ENCODE results near the gene DBN1.

Gene DBN1

DNA sequence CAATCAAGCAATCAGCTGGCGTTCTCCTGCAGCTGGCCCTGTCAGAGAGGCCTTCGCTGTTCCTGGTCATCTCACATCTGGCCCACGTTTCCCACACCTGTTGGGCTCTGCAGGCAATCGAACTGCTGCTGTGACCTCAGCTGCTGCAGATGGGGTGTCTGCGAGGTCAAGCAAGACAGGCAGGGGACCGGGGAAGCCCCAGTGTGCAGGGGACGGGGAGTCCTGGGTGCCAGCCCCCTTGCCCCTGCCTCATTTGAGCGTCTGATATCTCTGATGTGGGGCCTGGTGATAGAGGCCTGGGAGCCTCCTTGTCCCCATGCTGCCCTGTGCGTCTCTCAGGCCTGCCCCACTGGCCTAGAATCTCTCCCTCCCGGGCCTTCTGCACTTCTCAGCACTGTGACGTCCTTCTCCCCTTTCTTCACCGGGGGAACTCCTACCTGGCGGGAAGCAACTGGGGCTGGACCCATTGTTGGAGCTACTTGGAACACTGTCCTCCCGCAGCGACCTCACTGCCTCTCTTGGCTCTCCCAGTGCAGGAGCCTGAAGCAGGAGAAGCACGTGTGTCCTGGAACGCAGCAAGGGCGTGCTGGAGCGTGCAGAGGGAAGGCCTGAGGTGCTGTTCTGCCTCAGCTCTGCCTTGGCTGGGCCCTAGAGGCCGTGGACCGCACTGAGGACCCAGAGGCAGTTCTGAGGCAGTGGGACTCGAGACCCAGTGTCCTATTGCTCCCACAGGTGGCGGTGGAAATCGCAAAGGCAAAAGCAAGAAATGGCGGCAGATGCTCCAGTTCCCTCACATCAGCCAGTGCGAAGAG is 43.1 kb downstream of the DBN1 start:
- ChIA-PET CTCF (interaction anchor here (0.7 to 23.4 kb wide), 12 partner anchors 14 to 316 kb away, joined by 3 to 347 read pairs (median 12); partner anchors contain the start of gene F12), POLR2A (interaction anchor here (0.6 to 1.9 kb wide), 4 partner anchors 11 to 138 kb away, joined by 3 to 8 read pairs (median 4); partner anchors contain the start of gene PRR7)
- DNase-seq (ENCODE audit: extremely low spot score) = peak; percentile 60
- TF ChIP-seq CTCF (IDR thresholded peaks at IDR 0.05; ENCODE audit: control extremely low read depth, extremely low read depth, low read depth, missing control alignments) = no peak

DNA sequence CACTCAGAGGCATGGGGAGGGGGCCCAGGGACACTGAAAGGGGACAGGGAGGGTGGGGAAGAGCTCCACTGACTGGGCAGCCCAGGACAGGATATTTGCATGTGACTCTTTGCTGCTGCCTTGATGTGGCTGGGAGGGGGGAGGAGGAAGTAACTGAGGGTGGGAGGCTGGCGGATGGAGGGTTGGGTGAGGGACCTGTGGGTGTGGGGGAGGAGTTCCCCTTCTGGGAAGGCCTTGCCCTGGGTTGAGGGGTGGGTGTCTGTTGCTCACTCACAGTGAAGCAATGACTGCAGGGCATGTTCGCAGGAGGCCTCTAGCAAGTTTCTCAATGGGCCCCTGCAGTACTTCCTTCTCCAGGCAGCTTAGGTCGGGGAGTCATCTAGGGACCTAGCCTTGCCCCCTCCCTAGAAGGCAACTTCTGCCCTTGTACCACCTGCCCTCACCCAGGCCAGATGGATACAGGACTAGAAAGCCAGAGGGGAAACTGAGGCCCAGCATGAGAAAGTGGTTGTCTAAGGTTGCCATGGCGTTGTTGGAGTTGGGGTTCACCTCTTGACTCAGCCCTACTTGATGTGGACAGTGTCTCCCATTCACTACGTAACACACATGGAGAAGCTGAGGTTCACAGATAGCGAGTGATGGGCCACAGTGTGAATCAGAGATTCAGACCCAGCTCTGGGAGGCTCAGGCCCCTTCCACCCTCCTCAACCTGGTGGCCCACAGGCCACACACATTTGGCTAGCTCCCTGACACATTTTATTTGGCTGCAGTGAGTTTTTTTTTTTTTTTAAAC is 44.0 kb downstream of the DBN1 start:
- POLR2A ChIA-PET = interaction anchor here (0.6 to 1.9 kb wide), 4 partner anchors 14 to 137 kb away, joined by 4 to 12 read pairs (median 6); partner anchors contain the start of gene PRR7

GRCh38 chr5:177428574-177429217 is 44.7 kb downstream of the DBN1 start:
- no peak for DNase-seq (ENCODE audit: extremely low spot score)
- CTCF ChIA-PET = interaction anchor here (1.0 to 23.4 kb wide), 10 partner anchors 14 to 127 kb away, joined by 3 to 347 read pairs (median 7); partner anchors contain the start of gene F12
- POLR2A ChIA-PET = interaction anchor here (0.7 to 1.9 kb wide), 2 partner anchors 15 to 71 kb away, joined by 8 to 12 read pairs; no protein-coding TSS in a partner anchor
- TF ChIP-seq CTCF (IDR thresholded peaks at IDR 0.05; ENCODE audit: control extremely low read depth, extremely low read depth, low read depth, missing control alignments) = no peak

More for the DNA sequence above, 44.0 kb downstream of the DBN1 start:
- CTCF ChIA-PET = interaction anchor here (1.0 to 23.4 kb wide), 11 partner anchors 15 to 315 kb away, joined by 3 to 347 read pairs (median 8); partner anchors contain the start of gene F12
- DNase-seq (ENCODE audit: extremely low spot score) = peak; percentile 76
- no peak for TF ChIP-seq CTCF (IDR thresholded peaks at IDR 0.05; ENCODE audit: control extremely low read depth, extremely low read depth, low read depth, missing control alignments)

DNA sequence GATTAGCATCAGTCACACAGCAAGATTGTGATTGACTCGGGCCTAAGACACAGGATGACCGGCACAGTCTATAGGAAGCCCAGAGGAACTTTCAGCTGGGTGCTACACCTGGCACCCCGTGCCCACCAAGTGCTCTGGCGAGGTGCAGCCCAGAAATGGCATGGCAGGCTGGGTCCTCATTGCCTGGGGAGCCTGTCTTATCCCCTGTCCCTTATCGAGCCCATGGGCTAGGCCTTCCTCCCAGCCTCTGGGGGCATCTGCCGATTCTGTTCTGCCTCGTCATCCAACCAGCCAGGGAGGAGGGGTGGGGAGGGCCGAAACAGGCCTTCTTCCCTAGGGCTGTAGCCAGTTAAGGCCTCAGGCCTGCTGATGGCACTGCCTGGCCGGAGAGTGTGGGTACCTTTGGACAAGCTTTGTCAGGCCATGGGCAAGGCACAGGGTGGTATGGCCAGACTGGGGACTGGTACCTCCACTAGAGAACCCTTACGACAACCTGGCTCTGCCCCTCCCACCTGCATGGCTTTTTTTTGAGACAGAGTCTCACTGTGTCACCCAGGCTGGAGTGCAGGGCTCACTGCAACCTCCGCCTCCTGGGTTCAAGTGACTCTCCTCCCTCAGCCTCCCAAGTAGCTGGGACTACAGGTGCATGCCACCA is 45.4 kb downstream of the DBN1 start:
- CTCF ChIA-PET = interaction anchor here (0.7 to 23.4 kb wide), 12 partner anchors 13 to 126 kb away, joined by 3 to 347 read pairs (median 5); partner anchors contain the start of gene F12
- no peak for DNase-seq (ENCODE audit: extremely low spot score)
- POLR2A ChIA-PET = interaction anchor here (1.9 kb wide), 1 partner anchor 15 kb away, joined by 8 read pairs; no protein-coding TSS in a partner anchor
- no peak for TF ChIP-seq CTCF (IDR thresholded peaks at IDR 0.05; ENCODE audit: control extremely low read depth, extremely low read depth, low read depth, missing control alignments)

GRCh38 chr5:177427211-177427822 is 46.1 kb downstream of the DBN1 start:
- ChIA-PET POLR2A (interaction anchor here (1.7 to 2.5 kb wide), 2 partner anchors 17 to 38 kb away, joined by 7 to 11 read pairs; no protein-coding TSS in a partner anchor), CTCF (interaction anchor here (0.8 to 23.4 kb wide), 8 partner anchors 12 to 117 kb away, joined by 3 to 347 read pairs (median 7); partner anchors contain the start of gene F12)
- no peak for TF ChIP-seq CTCF (IDR thresholded peaks at IDR 0.05; ENCODE audit: control extremely low read depth, extremely low read depth, low read depth, missing control alignments)
- no peak for DNase-seq (ENCODE audit: extremely low spot score)

Measured in GM10248 (cell line).